Activated CD4-positive, alpha-beta T cell treated with anti-CD3 and anti-CD28 coated beads for 1 hour (primary cell): ENCODE measurements around the gene MTARC1.

Experiments
- DNase-seq: peaks from one replicate; pipeline ENCODE4 v3.0.0-alpha.2; 2020

Gene MTARC1

GRCh38 chr1:220808345-220809186 lies 21.9 kb downstream of the MTARC1 start:
- DNase-seq, result no peak

DNA sequence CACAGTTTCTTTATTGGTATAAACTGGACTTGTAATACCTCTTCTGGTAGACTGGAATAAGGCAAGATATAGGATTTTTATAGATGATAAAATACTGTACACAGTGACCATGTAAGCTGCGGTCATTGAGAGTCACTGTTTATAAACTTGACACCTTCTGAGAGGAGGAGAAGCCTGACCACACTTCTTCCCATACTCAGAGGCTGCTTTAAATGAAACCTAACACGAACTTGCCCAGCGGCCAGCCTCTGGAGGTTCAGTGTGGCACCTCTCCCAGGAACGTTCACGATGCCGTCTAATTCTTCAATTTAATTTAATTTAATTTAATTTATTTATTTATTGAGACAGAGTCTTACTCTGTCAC lies 22.5 kb downstream of the MTARC1 start:
- DNase-seq, result no peak

- DNase-seq, result no peak
Measured at GRCh38 chr1:220809704-220810103, 23.0 kb downstream of the MTARC1 start.

GRCh38 chr1:220810179-220810653 lies 23.5 kb downstream of the MTARC1 start:
- DNase-seq, result peak; percentile 48

- DNase-seq, result no peak
Measured at GRCh38 chr1:220810963-220811362, 24.2 kb downstream of the MTARC1 start.

DNA sequence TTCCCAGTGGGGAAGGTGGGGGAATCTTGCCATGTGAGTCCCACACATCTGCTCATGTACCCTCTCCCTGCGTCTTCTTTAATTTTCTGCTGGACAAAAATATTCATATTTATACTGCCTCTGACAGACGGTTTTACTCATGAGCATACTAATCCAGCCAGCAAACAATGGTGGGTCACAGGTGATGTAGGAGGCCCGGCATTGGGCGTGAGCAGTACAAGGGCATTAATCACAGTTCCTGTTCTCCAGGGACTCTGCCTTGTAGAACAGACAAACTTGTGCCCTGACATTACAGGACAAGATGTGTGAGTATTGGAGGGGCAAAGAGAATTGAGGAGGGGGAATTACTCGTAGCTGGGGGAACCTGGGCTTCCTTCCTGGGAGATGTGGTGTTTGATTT lies 25.0 kb downstream of the MTARC1 start:
- no peak for DNase-seq

GRCh38 chr1:220812308-220812707 lies 25.6 kb downstream of the MTARC1 start:
- DNase-seq, result no peak

DNA sequence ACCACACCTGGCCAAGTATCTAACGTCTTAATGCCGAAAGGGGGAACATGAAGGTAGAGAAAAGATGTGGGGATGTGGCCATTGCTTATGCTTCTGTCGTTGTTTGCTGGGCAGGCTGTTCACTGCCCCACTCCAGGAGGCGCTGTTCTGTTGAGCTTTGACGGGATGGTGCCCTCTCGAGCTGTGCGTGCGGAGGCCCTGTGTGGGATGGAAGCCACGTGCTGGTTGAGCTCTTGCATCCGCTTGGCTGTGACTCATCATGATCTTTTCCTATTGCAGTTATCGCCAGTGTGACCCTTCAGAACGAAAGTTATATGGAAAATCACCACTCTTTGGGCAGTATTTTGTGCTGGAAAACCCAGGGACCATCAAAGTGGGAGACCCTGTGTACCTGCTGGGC lies 26.3 kb downstream of the MTARC1 start:
- DNase-seq, result no peak

GRCh38 chr1:220815409-220815808 lies 28.7 kb downstream of the MTARC1 start:
- no peak for DNase-seq

DNA sequence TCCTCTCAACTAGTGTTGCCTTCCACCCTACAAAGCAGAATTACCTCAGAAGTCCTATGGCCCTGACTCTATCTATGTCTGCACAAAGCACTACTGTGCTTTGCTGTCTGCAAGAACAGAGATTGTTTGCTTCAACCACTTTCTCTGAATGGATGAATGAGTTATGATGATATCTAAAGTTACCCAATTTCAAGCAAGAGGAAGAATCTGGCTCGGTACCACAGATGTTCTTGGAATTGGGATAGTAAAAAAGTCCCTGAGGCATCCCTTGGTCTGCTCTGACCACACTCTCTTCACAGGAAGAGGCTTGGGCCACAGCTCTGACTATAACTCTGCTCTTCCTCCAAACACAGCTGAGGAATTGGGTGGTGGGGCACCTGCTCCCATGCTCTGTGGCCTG lies 31.2 kb downstream of the MTARC1 start:
- no peak for DNase-seq

DNA sequence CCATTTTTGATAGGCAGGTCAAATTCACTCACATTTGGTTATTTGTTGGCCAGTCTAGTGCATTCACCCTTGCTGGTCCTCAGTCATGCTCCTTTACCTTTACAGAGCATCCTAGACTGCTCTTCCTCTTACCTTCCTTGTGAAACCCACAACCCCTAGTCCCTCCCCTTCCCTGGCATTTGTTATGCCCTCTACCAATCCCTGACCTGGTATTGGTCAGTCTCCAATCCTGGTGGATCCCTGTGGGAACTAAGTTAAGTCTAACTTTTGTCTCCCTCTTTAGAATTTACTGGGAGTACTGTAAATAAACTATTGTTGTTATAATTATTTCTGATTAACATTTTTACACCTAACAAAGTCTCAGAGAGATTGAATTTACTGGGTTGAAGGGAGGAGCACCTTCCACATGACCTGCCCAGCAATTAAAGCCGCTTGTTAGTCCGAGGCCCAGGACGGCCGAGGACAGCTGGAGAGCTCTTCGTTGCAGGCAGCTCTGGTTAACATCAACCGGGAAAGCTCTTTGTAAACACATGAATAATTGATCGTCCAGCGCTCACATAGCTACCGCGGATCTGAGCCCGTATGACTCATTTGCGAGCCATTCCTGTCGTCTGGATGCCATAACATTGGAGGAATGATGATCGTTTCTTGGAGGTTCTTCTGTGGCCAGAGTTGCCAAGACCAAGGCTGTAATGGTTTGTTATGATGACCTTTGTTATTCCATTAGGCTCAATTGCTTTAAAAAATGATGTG lies 31.9 kb downstream of the MTARC1 start:
- no peak for DNase-seq

- DNase-seq, result no peak
Measured at GRCh38 chr1:220819467-220820026, 32.8 kb downstream of the MTARC1 start.

GRCh38 chr1:220824031-220824989 lies 37.6 kb downstream of the MTARC1 start:
- no peak for DNase-seq

DNA sequence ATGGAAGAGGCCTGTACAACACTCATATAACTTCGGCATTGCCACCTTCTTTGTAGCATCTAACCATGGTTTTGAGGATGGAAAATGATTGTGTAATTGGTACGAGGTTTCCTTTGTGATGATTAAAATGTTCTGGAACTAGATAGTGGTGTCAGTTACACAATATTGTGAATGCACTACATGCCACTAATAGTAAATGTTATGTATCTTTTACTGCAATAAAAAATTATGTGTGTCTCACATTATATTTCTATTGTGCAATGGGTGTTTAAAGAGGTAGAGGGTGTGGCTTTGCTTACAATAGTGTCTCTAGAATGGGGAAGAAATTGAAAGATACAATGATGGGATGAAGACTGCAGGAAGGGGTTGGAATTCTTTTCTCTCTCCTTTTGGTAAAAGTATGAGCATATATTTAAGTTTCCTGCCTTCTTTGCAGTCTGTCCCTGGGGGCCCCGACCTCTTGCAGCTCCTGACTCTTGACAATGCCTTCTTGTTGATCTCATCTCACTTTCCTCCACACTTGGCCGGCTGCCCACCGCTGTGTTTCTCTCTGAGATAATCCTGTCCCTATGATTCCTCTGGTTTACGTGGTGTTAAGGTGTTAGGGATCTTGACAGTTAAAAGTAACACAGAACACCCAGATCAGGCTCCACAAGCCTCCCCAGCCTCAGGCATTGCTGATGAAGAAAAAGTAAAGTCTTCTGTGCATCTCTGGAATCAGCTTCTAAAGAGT lies 39.3 kb downstream of the MTARC1 start:
- DNase-seq, result no peak

- DNase-seq, result no peak
Measured at GRCh38 chr1:220826729-220827128, 40.0 kb downstream of the MTARC1 start.

- DNase-seq, result no peak
Measured at GRCh38 chr1:220827445-220828178, 40.9 kb downstream of the MTARC1 start.

GRCh38 chr1:220828179-220828490 lies 41.4 kb downstream of the MTARC1 start:
- no peak for DNase-seq

- no peak for DNase-seq
Measured at GRCh38 chr1:220828950-220829586, 42.4 kb downstream of the MTARC1 start.

DNA sequence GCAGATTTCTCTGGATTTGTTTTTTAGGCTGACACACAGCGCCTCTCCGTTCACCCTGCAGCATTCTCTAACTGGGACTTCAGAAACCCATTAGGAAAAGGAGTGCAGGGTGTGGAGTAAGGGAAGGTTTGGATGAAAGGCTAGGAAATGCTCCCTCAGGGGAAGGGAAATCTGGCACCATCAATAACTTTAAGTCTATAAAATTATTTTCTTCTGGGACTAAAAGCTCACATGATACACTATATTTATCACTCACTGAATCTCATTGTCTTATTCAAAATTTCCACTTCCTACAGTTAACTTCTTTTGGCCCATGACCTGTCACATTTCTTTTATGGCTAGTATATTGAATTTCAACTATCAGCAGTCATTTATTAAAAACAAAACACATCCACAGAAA lies 46.7 kb downstream of the MTARC1 start:
- no peak for DNase-seq

- no peak for DNase-seq
Measured at GRCh38 chr1:220834155-220834870, 47.6 kb downstream of the MTARC1 start.
